Measurements from ENCODE around the gene NLGN1. TPM values are rescaled to one million over a fixed set of nuclear protein-coding genes. Genes with fewer than 3 reads are reported as not detected.

NLGN1 gene
- total and polyA plus RNA-seq, 2 of the 13 experiments (the other 11 are each of a cell fraction or from before 2014, with no cell fraction given) = not detected

GRCh38 chr3:173676094-173676493 is 278.6 kb downstream of the NLGN1 start:
- no peak for TF ChIP-seq ZNF614 (CRISPR knock-in tag; IDR thresholded peaks at IDR 0.05; ENCODE audit: borderline replicate concordance)
- H3K36me3 ChIP-seq (replicated peaks in 1 of 2; ENCODE audit: control insufficient read depth in 1 of 2, insufficient read depth in 2 of 2, low read length in 2 of 2) = no peaks in the 10 kb centered on the region
- no peaks in the 10 kb centered on the region for H3K4me1 ChIP-seq (ENCODE audit: insufficient read depth, low read length)
- no peak overlapping the region for H3K4me3 ChIP-seq (replicated peaks in 1 of 3; ENCODE audit: insufficient read depth in 1 of 3, low read depth in 2 of 3, low read length in 3 of 3)
- FAIRE-seq (no peak), ATAC-seq (no peak), DNase-seq (ENCODE audit: low spot score) (no peak)
- ChIA-PET CTCF (ENCODE audit: low intra/inter-chr PET ratio, low total read pairs) (no interaction called here), POLR2A (no interaction called here)
- intact Hi-C loops (cut with micrococcal nuclease; ENCODE audit: unreplicated experiment) = no loop called here
- no peaks in the 10 kb centered on the region for H3K9me3 ChIP-seq (ENCODE audit: low read length)
- H2AFZ ChIP-seq (ENCODE audit: low read length) = no peak overlapping the region
- no peaks in the 10 kb centered on the region for H3K27me3 ChIP-seq (ENCODE audit: control insufficient read depth in 1 of 2, insufficient read depth in 2 of 2, low read length in 2 of 2)
- no TSS peak for BruUV-seq (replicated peaks)
- H3K4me2 ChIP-seq (ENCODE audit: low read depth, low read length) = no peak overlapping the region
- H3K9ac ChIP-seq (ENCODE audit: insufficient read depth, low read depth, low read length) = no peak overlapping the region
- no peaks in the 10 kb centered on the region for H3K79me2 ChIP-seq (ENCODE audit: insufficient read depth, low read length)
- in situ Hi-C loops (cut with HindIII; ENCODE audit: extremely low pct_ligation_motif_present, low pct_unique_long_range_greater_than_20kb) = no loop called here
- no peaks in the 10 kb centered on the region for H4K20me1 ChIP-seq (ENCODE audit: insufficient read depth, low read length)
- 0% methylated on average over 1 of the region's 1 CpG for WGBS (ENCODE audit: low lambda C conversion rate)
- no peak overlapping the region for H3K27ac ChIP-seq (ENCODE audit: extremely low read length, insufficient read depth, low read length)

GRCh38 chr3:173681188-173681678 is 283.7 kb downstream of the NLGN1 start:
- DNase-seq (ENCODE audit: low spot score) = no peak
- 3% methylated on average over 1 of the region's 1 CpG for WGBS (ENCODE audit: low lambda C conversion rate)
- H3K9me3 ChIP-seq (ENCODE audit: low read length) = no peaks in the 10 kb centered on the region
- in situ Hi-C loops (cut with HindIII; ENCODE audit: extremely low pct_ligation_motif_present, low pct_unique_long_range_greater_than_20kb) (no loop called here), intact Hi-C loops (cut with micrococcal nuclease; ENCODE audit: unreplicated experiment) (no loop called here)
- no peak for TF ChIP-seq ZNF274 (CRISPR knock-in tag; IDR thresholded peaks at IDR 0.05)
- TF ChIP-seq ZNF354B (CRISPR knock-in tag; IDR thresholded peaks at IDR 0.05) = no peak
- TF ChIP-seq JUNB (CRISPR knock-in tag; IDR thresholded peaks at IDR 0.05; ENCODE audit: borderline replicate concordance) = no peak
- no peak for TF ChIP-seq ZNF703 (CRISPR knock-in tag; IDR thresholded peaks at IDR 0.05; ENCODE audit: borderline replicate concordance)
- no peak for TF ChIP-seq ZBTB7B (CRISPR knock-in tag; IDR thresholded peaks at IDR 0.05)
- TF ChIP-seq MAF1 (CRISPR knock-in tag; IDR thresholded peaks at IDR 0.05; ENCODE audit: borderline replicate concordance) = no peak
- no peak for TF ChIP-seq ZSCAN12 (CRISPR knock-in tag; IDR thresholded peaks at IDR 0.05)
- no peak for TF ChIP-seq CEBPG (CRISPR knock-in tag; IDR thresholded peaks at IDR 0.05)
- TF ChIP-seq ZNF570 (CRISPR knock-in tag; IDR thresholded peaks at IDR 0.05; ENCODE audit: borderline replicate concordance) = no peak
- no peak overlapping the region for H3K9ac ChIP-seq (ENCODE audit: insufficient read depth, low read depth, low read length)
- no peak overlapping the region for H3K4me3 ChIP-seq (replicated peaks in 1 of 3; ENCODE audit: insufficient read depth in 1 of 3, low read depth in 2 of 3, low read length in 3 of 3)
- no peaks in the 10 kb centered on the region for H4K20me1 ChIP-seq (ENCODE audit: insufficient read depth, low read length)
- ChIA-PET POLR2A (no interaction called here), CTCF (ENCODE audit: low intra/inter-chr PET ratio, low total read pairs) (no interaction called here)
- no TSS peak for BruUV-seq (replicated peaks)
- H3K27ac ChIP-seq (ENCODE audit: extremely low read length, insufficient read depth, low read length) = no peak overlapping the region
- no peak for FAIRE-seq
- H3K36me3 ChIP-seq (replicated peaks in 1 of 2; ENCODE audit: control insufficient read depth in 1 of 2, insufficient read depth in 2 of 2, low read length in 2 of 2) = no peaks in the 10 kb centered on the region
- no peaks in the 10 kb centered on the region for H3K27me3 ChIP-seq (ENCODE audit: control insufficient read depth in 1 of 2, insufficient read depth in 2 of 2, low read length in 2 of 2)
- no peaks in the 10 kb centered on the region for H3K79me2 ChIP-seq (ENCODE audit: insufficient read depth, low read length)
- no peak overlapping the region for H3K4me2 ChIP-seq (ENCODE audit: low read depth, low read length)
- H2AFZ ChIP-seq (ENCODE audit: low read length) = no peak overlapping the region
- ATAC-seq = no peak
- no peaks in the 10 kb centered on the region for H3K4me1 ChIP-seq (ENCODE audit: insufficient read depth, low read length)
